ENCODE measurements around the gene PRKCB. TPM values are rescaled to one million over a fixed set of nuclear protein-coding genes. Genes with fewer than 3 reads are reported as not detected.

The PRKCB gene
- total RNA-seq, 2 experiments from 2014 or later, result 21.0 to 51.6 TPM

DNA sequence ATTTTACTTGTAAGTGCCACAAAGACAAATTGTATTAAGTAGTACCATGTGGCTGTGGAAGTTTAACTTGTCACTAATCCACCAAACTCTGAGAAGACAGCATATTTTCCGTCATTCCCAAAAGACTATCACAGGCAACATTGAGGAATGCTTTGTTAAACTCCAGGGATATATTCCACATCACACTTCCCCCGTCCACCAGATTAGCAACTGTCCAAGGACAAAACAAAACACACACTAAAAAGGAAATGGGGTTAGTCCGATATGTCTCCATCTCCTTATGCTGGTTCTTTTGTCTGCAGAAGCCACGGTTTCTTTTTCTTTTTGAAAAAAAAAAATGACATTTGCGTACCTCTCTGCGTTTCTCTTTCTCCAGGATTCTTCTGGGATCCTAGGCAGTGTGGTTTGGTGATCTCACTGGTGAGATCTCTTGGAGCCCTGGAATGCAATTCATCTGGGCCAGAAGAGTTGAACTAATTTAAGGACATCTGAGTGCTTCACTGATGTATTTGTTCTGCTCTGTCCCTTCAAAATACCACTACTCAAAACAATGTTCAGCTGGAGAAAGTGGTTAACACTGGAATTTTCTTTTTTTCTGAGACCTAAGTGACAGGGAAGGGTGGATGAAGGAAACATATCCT is 40.6 kb downstream of the PRKCB start:
- H3K9me2 ChIP-seq (ENCODE audit: insufficient read depth, low read length), result no peaks in the 10 kb centered on the region
- no TSS peak for BruUV-seq (replicated peaks)
- H4K20me1 ChIP-seq (ENCODE audit: insufficient read depth, low read length), result no peaks in the 10 kb centered on the region
- no peaks in the 10 kb centered on the region for H3K79me2 ChIP-seq (ENCODE audit: insufficient read depth, low read depth, low read length)
- ChIA-PET CTCF (ENCODE audit: unreplicated experiment) (interaction anchor here (1.5 kb wide), 1 partner anchor 134 kb away, joined by 6 read pairs; no protein-coding TSS in a partner anchor), POLR2A (interaction anchor here (0.7 to 3.3 kb wide), 2 partner anchors 15 to 76 kb away, joined by 3 to 16 read pairs; no protein-coding TSS in a partner anchor)
- no peak overlapping the region for H3K4me3 ChIP-seq (ENCODE audit: low read depth, low read length, poor library complexity, severe bottlenecking)
- DNase-seq (ENCODE audit: low spot score), result no peak
- H3K4me1 ChIP-seq (ENCODE audit: insufficient read depth, low read length, poor library complexity, severe bottlenecking), result peaks cover 60% of the 10 kb centered on the region
- no peaks in the 10 kb centered on the region for H3K9me3 ChIP-seq (ENCODE audit: low read length)
- no peaks in the 10 kb centered on the region for H3K36me3 ChIP-seq (ENCODE audit: insufficient read depth, low read length)
- no peak overlapping the region for H2AFZ ChIP-seq (ENCODE audit: low read length)
- TF ChIP-seq, protein P1, sequence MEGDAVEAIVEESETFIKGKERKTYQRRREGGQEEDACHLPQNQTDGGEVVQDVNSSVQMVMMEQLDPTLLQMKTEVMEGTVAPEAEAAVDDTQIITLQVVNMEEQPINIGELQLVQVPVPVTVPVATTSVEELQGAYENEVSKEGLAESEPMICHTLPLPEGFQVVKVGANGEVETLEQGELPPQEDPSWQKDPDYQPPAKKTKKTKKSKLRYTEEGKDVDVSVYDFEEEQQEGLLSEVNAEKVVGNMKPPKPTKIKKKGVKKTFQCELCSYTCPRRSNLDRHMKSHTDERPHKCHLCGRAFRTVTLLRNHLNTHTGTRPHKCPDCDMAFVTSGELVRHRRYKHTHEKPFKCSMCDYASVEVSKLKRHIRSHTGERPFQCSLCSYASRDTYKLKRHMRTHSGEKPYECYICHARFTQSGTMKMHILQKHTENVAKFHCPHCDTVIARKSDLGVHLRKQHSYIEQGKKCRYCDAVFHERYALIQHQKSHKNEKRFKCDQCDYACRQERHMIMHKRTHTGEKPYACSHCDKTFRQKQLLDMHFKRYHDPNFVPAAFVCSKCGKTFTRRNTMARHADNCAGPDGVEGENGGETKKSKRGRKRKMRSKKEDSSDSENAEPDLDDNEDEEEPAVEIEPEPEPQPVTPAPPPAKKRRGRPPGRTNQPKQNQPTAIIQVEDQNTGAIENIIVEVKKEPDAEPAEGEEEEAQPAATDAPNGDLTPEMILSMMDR (conservative IDR thresholded peaks at IDR 0.05; ENCODE audit: low read length), result no peak
- no peak for TF ChIP-seq EZH2phosphoT487 (IDR thresholded peaks at IDR 0.05; ENCODE audit: borderline replicate concordance, low read depth, low read length)
- H3K27ac ChIP-seq (ENCODE audit: low read depth, low read length, poor library complexity, severe bottlenecking), result no peak overlapping the region
- intact Hi-C loops (cut with micrococcal nuclease; ENCODE audit: unreplicated experiment), result loop anchor here (5.0 kb wide), 2 partner anchors 39 to 74 kb away; partner anchors contain the start of gene PRKCB
- no peak overlapping the region for H3K4me2 ChIP-seq (ENCODE audit: low read length)

DNA sequence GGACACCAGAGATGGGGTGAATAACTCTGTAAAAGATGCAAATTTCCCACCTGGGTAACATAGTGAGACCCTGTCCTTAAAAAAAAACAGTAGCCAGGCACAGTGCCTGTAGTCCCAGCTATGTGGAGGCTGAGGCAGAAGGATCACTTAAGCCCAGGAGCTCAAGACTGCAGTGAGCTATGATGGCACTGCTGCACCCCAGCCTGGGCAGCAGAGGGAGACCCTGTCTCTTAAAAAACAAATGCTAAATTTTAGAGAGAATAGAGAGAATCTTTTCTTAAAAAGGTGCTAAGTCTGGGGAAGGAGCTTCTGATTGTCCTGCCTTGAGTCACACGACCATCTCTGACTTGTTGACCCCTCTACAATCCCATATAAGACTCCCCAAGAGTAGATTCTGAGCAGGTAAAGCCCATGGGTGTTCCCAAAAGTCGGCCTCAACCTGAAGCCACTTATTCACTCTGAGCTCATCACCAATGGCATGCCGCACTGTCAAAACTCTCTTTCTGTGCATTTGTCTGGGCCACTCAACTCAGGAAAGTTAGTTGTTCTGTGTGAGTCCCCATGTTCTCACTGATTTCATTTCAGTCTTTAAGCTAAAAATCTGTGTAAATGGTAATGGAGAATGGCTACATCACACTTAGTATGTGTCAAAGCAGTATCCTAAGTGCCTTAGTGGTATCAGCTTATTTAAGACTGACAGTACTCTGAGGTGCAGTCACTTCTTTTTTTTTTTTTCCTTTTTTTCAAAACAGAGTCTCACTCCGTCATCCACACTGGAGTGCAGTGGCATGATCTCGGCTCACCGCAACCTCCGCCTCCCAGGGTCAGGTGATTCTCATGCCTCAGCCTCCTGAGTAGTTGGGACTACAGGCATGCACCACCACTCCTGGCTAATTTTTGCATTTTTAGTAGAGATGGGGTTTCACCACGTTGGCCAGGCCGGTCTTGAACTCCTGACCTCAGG is 41.6 kb downstream of the PRKCB start:
- Histone ChIP-seq H3K4me1 (ENCODE audit: insufficient read depth, low read length, poor library complexity, severe bottlenecking) (peaks cover 68% of the 10 kb centered on the region), H3K79me2 (ENCODE audit: insufficient read depth, low read depth, low read length) (no peaks in the 10 kb centered on the region; the same call in 1 of the 2 replicates), H3K4me3 (ENCODE audit: low read depth, low read length, poor library complexity, severe bottlenecking) (no peak overlapping the region), H4K20me1 (ENCODE audit: insufficient read depth, low read length) (no peaks in the 10 kb centered on the region), H3K9me3 (ENCODE audit: low read length) (no peaks in the 10 kb centered on the region), H3K4me2 (ENCODE audit: low read length) (no peak overlapping the region), H3K27ac (ENCODE audit: low read depth, low read length, poor library complexity, severe bottlenecking) (no peak overlapping the region), H3K9me2 (ENCODE audit: insufficient read depth, low read length) (no peaks in the 10 kb centered on the region), H2AFZ (ENCODE audit: low read length) (no peak overlapping the region), H3K36me3 (ENCODE audit: insufficient read depth, low read length) (no peaks in the 10 kb centered on the region)
- POLR2A ChIA-PET, result interaction anchor here (0.6 to 3.3 kb wide), 5 partner anchors 13 to 703 kb away, joined by 3 to 16 read pairs (median 3); no protein-coding TSS in a partner anchor
- no peak for TF ChIP-seq EZH2phosphoT487 (IDR thresholded peaks at IDR 0.05; ENCODE audit: borderline replicate concordance, low read depth, low read length)
- TF ChIP-seq, protein P1 (conservative IDR thresholded peaks at IDR 0.05; ENCODE audit: low read length), result peak; percentile 68
- intact Hi-C loops (cut with micrococcal nuclease; ENCODE audit: unreplicated experiment), result loop anchor here (1.0 to 5.0 kb wide), 3 partner anchors 40 to 133 kb away; partner anchors contain the start of gene PRKCB
- BruUV-seq (replicated peaks), result no TSS peak
- CTCF ChIA-PET (ENCODE audit: unreplicated experiment), result interaction anchor here (1.5 kb wide), 1 partner anchor 133 kb away, joined by 6 read pairs; no protein-coding TSS in a partner anchor
- peak; percentile 39 for DNase-seq (ENCODE audit: low spot score)

Data from OCI-LY7 (cell line).